Measurements from ENCODE around the gene LCLAT1.

DNA sequence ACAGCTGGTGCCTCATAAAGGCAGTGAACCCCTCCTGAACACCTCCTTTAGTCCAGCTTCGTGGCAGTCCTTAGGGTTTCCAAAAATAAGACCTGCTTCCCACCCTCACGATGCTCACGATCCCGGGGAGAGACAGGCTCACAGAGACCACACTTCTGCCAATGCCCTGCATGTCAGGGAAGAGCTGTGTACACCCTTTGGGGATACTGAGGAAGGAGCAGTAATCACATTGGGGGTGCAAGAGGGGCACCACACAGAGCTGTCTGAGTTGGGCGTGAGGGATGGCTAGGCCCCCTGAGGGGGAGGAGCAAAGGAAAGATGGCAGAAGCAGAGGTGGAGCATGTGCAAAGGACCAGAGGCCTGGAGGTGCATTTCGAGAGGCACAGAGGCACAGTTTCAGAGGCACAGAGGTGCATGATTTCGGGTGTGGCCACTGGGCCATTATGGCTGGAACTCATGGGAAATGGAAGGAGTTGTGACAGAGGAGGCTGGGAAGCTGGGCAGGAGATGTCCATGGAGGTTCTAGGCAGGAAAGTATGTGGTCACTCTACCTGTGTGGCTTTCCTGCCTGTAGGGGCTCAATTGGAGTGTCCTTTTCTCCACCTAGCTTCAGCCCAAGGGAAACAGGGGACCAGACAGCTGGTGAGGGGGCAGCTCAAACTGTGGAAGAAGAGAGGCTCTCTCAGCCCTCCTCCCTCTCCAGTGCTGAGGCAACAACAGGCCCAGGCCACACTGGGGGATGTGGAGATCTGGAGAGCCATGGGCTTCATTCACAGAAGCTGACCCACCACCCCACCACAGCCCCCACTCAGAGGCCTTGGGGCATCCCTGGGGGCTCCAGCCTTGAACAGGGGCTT, 244.3 kb downstream of the LCLAT1 start:
- TF ChIP-seq EZH2phosphoT487 (IDR thresholded peaks at IDR 0.05) (no peak), EZH2 (IDR thresholded peaks at IDR 0.05) (no peak)
- TF ChIP-seq, protein P1, sequence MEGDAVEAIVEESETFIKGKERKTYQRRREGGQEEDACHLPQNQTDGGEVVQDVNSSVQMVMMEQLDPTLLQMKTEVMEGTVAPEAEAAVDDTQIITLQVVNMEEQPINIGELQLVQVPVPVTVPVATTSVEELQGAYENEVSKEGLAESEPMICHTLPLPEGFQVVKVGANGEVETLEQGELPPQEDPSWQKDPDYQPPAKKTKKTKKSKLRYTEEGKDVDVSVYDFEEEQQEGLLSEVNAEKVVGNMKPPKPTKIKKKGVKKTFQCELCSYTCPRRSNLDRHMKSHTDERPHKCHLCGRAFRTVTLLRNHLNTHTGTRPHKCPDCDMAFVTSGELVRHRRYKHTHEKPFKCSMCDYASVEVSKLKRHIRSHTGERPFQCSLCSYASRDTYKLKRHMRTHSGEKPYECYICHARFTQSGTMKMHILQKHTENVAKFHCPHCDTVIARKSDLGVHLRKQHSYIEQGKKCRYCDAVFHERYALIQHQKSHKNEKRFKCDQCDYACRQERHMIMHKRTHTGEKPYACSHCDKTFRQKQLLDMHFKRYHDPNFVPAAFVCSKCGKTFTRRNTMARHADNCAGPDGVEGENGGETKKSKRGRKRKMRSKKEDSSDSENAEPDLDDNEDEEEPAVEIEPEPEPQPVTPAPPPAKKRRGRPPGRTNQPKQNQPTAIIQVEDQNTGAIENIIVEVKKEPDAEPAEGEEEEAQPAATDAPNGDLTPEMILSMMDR (IDR thresholded peaks at IDR 0.05): no peak
